Activated T-cell treated with anti-CD3 and anti-CD28 coated beads, Interleukin-2, amount 50 U/mL, for 1 hour (primary cell): ENCODE results near the gene NPPB.
"Not testable (repeated sequence)": the region's sequence is repeated elsewhere in the genome, so short reads cannot be mapped to it uniquely, and the experiment has no call there.

Experiments
- DNase-seq: peaks from one replicate; pipeline ENCODE4 v3.0.0-alpha.2; 2020

NPPB gene

DNA sequence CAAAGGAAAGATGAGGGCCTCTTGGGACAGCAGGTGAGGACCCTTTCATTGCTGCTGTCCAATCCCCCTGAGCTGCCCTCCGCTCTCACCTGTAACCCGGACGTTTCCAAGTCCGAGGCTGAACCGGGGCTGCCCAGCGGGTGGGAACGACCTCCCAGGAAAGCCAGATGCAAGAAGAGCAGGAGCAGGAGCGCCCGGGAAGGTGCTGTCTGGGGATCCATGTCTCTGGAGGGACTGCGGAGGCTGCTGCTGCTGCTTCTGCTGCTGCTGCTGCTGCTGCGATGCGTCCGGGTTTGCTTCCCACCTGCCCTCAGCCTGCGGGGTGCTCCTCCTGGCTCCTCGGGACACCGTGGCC is at the start of gene NPPB:
NPPB (minus strand) TSS at position 333 of the 355 bp plus-strand sequence; CDS start at position 221, 112 bp downstream.
- no peak for DNase-seq

DNA sequence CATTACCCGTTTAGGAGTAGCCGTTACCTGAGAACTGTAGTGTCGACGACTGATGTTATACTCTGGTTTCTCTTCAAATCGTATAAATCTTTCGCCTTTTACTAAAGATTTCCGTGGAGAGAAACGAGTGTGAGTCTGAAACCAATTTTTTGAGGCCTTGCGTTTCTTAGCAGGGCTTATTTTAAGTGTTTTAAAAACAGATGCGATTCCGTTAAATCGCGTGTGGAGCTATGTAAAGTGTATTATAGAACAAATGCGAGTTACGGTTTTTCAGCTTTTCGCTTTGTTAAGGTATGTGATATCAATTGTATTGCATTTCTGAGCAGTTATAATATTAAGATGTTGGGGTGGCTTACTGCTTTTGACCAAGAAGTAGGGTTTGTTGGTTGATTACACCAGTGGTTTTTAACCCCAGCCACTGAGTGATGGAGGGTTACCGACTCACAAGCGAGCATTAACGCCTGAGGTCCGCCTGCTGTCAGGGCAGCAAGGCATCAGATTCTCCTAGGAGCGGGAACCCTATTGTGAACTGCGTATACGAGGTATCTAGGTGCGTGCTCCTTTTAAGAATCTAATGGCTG is 49.4 kb upstream of the NPPB start:
- no peak for DNase-seq

DNA sequence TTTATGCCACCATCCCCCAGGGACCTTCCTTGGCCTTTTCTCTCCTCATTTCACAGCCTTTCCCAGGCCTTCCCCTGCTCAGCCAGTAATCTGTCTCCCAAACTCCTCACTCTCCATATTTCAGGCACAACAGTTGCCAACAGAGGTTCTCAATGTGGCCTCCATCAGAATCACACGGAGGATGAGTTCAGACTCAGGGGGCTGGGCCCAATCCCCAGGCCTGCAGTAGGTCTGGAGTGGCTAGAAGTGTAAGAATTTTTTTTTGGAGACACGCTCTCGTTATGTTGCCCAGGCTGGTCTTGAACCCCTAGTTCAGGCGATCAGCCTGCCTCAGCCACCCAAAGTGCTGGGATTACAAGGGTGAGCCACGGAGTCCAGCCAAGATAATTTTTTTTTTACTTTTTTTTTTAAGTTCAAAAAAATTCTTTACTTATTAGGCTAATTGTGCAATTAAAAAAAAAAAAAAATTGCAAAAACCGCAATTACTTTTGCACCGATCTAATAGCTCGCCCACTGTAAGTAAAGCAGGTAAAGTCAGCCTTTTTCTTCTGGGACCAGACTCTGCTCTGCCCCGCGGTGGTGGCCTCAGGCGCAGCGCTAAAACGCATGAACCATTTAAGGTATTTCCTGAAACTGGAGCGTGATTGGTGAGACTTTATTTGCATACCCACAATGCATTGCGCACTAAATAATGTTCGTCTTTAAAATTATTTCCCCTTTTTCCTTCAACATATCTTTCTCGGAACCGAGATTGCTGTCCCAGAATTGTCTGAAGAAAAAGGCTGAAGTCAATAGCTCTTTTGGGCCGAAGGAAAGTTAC is 48.7 kb upstream of the NPPB start:
- DNase-seq, result peak; percentile 93

DNA sequence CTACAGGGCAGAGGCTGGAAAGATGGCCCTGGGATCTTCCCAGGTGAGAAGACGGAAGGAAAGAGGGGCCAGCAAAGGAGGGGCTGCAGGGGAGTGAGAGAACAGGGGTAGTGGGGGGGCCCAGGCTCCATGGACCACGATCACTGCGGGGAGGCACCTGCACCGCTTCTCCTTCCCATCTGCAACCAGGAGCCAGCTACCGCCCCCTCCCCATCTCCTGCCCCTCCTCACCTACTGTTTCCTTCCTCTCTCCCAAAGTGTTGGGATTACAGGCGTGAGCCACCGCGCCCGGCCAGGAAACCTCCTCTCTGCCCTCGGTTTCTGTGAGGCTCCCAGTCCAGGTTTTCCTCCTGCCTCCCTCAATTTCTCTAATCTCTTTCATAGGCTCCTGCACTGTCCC is 48.1 kb upstream of the NPPB start:
- no peak for DNase-seq

DNA sequence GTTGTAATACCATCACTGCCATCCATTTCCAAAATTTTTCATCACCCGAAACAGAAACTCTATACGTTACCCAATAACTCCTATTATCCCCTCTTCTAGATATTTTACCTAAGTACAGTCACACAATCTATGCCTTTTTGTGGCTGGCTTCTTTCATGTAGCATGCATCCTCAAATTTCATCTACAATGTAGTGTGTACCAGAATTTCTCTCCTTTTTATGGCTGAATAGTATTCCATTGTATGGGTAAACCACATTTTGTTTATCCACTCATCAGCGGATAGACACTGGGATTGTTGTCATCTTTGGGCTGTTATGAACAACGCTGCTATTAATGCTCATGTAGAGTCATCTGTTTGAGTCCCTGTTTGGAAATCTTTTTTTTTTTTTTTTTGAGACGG is 46.2 kb upstream of the NPPB start:
- no peak for DNase-seq

DNA sequence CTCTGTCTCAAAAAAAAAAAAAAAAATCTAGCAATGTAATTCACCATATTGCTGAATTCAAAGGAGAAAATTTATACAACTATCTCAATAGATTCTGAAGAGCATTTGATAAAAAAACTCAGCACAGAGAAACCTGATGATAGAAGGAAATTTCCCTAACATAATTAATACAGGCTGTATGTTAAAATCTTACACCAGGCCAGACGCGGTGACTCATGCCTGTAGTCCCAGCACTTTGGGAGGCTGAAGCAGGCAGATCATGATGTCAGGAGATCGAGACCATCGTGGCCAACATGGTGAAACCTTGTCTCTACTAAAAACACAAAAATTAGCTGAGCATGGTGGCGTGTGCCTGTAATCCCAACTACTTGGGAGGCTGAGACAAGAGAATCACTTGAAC is 45.4 kb upstream of the NPPB start:
- not testable (repeated sequence) for DNase-seq

DNA sequence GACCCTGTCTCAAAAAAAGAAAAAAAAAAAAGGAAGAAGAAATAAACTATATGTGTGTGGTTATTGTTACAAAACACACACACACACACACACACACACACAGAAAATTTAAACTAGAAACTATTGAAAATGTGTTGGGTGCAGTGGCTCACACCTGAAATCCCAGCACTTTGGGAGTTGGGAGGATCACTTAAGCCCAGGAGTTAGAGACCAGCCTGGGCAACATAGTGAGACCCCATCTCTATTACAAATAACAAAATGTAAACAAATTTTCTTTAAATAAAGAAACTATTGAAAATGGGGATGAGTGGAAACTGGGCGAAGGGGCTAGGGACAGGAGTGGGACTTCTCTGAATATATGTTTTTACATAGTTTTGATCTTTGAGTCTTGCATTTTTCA is 44.5 kb upstream of the NPPB start:
- DNase-seq, result no peak

DNA sequence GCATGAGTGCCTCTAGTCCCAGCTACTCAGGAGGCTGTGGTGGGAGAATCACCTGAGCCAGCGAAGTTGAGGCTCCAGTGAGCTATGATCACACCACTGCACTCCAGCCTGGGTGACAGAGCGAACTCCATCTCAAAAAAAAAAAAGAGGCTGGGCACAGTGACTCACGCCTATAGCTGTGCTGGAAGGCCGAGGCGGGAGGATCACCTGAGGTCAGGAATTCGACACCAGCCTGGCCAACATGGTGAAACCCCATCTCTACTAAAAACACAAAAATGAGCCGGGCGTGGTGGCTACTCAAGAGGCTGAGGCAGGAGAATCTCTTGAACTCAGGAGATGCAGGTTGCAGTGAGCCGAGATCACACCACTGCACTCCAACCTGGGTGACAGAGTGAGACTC is 42.7 kb upstream of the NPPB start:
- not testable (repeated sequence) for DNase-seq

DNA sequence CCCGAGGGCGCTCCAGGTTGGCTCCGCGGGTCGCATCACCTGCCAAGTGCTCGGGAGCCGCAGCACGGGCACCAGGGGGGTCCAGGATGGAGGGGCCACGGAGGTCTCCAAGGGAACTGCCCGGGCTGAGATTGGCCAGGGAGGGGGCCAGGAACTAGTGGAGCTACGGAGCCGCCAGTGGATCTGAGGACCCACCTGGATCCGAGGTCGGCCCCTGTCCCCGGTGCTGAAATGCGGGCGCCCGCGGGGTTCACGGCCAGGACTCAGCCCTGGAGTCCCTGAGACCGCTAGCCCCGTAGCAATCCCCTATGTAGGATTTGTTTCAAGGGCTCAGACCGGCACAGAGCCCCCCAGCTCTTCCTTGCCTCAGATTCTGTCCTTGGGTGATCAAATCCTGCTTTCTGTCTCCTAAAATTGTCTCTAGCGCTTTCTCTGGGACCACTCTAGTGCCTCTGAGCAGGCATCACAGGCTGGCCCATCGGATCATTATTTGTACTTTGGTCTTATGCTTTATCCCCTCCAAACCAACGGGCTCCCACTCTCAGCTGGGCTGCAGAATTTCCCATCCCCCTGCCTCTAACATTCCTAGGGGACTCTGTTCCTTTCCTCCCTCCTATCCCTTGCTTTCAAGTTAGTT is 40.2 kb upstream of the NPPB start:
- DNase-seq, result peak; percentile 37

DNA sequence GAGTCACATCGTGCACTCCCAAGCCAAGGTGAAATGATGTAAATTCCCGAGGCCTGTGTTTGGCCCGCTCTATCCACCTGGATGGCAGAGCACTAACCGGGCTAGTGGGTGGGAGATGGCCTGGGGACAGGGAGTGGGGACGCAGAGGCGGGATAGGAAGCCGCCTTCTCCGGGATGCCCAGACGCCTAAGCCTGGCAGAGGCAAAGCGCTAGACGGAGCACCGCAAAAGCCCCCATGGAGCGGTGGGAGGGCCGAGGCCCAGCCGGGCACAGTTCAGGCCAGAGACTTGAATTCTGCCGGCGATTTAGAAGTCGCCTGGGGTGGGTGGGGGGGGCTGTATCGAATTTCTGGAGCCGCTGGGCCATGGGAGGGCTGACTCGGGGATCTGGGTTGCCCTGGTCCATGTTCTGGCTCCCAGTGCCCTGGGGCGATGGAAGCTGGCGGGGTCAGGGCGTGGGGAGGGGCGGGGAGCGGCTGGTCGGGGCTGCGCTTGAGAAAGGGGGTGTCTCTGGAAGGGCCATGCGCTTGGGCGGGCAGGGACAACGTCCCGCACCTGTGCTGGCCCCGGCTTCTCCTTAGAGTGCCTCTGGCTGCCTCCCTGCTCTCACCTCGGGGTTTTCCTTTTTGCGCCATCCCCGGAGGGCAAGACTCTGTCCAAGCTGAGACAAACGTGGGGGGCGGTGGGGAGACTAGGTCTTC is 39.5 kb upstream of the NPPB start:
- DNase-seq, result no peak

DNA sequence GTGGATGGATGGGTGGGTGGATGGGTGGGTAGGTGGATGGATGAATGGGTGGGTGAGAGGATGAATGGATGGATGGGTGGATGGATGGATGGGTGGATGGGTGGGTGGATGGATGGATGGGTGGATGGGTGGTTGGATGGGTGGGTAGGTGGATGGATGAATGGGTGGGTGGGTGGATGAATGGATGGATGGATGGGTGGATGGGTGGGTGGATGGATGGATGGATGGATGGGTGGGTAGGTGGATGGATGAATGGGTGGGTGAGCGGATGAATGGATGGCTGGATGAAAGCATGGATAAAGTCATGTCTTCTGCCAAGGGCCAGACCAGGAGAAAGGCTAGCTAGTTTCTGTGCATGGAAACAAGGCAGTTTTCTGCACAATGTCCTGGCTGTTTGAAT is 35.8 kb upstream of the NPPB start:
- DNase-seq, result not testable (repeated sequence)

DNA sequence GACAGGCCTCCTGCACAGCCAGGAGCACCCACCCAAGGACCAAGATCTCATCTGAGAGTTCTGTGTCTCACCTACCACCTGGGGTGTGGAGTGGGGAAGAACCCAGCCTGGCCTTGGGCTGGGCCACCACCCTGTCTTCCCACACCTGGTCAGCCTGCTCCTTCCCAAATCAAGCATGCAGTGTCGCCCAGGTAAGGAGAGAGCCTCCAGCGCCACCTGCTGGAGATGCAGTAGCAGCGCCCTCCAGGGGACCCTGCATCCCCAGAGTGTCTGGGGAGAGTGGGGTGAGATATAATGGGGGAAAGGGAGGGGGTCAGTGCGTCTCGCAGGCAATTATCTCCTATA is 35.1 kb upstream of the NPPB start:
- peak; percentile 74 for DNase-seq

DNA sequence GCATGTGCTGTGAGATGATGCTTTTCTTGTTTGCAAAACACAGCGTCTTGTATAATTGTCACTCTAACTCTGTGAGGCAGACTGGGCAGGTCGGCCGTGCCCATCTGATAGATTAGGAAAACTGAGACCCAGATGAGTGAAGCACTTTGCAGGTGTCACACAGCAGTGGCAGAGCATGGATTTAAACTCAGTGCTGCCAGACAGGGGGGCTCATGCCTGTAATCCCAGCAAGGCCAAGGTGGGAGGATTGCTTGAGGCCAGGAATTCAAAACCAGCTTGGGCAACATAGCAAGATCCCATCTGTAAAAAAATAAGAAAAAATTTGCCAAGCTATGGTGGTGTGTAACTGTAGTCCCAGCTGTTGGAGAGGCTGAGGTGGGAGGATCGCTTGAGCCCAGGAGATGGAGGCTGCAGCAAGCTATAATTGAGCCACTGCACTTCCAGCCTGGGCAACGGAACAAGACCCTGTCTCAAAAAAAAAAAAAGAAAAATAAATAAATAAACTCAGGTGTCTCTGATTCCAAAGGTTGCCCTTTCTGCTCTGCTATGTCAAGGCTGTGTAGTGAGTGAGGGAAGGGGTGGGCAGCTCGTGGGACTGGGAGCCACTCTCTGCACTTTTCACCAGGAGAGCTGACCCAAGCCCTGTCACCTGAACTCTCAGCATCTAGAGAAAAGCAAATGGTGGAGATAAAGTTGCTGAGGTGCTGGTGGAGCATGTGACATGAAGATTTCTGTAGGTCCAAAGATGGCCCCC is 32.9 kb upstream of the NPPB start:
- DNase-seq, result no peak

DNA sequence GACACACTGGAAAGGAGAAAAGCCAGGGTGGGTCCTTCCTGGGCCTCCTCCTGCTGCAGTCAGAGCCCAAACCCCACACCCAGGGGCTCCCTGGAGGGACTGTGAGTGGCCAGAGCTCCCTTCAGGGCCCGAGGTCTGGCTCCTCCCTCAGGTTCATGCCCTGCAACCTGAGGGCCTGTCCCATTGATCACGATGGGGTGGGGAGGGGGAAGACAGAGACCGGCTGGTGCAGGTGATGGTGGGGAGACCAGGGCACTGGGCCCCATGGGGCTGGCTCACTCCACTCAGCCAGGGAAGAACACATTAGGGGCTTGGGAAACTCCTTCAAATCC is 30.1 kb upstream of the NPPB start:
- DNase-seq, result no peak

DNA sequence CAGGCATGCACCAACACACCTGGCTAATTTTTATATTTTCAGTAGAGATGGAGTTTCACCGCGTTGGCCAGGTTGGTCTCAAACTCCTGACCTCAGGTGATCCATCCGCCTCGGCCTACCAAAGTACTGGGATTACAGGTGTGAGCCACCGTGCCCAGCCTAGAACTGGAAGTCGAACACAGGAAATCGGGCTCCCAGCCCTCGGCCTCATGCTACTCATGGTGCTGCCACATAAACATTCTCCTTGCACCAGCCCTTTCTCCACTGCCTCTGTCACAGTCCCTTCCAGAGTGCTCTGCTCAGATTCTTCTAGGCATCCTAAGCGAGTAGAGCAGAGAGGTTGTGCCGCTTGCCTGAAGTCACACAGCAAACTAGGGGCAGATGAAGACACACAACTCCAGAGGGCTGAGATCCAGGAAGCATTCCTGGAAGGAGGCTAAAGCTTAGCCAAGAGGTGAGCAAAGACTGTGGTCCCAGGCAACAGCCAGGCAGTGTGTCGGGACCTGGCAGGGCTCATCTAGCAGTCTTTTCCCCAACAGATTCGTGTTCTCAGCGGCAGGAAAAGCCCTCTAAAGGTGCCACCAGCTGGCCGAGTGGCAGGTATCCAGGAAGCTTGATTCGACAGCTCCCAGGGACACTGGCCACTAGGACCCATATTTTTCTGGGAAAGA is 29.6 kb upstream of the NPPB start:
- no peak for DNase-seq

DNA sequence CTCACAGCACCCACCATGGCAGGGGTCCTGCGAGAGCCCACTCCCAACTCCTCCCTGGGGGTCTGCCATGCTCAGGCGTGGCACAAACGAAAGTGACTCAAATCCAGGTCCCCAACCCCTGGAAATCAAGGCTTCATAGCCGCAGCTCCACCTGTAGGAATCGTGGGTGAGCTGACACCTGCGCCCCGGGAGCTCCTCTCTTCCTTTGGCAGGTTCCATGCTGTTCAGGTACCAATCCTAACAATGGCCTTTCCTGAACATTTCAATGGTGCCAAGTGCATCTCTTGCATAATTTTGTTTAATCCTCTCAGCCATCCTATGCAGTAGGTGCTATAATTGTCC is 28.9 kb upstream of the NPPB start:
- no peak for DNase-seq

DNA sequence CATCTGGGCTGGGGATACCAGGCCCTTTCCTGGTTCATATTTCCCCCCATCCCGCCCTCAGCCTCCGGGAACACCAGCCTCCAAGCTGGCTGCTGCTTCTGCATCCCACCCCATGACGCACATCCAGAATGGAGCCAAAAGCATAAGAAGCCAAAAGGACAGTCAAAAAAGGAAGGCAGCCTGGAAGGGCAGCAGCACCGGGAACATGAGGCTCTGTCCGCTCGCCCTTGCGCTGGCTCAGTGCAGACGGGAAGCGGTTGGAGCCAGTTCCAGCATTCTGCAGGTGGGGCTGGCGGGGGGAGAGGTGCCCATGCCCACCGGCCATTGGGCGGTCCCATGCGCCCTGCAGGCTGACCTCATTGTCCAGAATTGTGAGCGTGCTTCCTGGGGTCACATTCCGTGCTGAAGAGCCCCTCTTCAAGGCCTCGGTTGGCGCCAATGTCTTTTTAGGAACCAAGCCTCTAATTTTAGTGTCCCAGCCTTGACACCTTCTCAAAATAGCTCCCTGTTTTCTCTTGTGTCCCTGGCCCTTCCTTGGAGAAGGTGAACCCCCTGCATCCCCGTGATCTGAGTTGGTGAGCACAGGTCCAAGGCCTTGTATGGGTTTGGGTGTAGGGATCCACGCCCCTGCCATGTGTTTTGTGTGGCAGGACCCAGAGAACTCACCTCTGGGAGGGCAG is 28.4 kb upstream of the NPPB start:
- DNase-seq, result no peak

DNA sequence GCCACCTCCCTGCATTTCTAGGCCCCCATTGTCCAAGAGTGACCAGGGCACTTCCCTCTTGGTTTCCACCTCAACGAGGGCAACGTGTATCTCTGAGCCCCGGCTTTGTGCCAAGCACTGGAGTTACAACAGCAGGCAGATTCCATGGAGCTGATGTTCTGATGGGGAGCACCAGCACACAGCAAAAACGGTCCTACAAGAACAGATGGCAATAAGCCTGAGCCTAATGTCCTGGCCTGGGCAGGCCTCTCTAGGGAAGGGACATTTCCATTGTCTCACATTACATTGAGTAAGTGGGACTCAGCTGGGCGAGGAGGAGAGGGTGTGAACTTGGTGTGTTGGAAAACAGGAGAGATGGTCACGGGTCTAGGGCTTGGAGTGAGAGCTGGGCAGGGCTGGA is 27.2 kb upstream of the NPPB start:
- DNase-seq, result no peak

DNA sequence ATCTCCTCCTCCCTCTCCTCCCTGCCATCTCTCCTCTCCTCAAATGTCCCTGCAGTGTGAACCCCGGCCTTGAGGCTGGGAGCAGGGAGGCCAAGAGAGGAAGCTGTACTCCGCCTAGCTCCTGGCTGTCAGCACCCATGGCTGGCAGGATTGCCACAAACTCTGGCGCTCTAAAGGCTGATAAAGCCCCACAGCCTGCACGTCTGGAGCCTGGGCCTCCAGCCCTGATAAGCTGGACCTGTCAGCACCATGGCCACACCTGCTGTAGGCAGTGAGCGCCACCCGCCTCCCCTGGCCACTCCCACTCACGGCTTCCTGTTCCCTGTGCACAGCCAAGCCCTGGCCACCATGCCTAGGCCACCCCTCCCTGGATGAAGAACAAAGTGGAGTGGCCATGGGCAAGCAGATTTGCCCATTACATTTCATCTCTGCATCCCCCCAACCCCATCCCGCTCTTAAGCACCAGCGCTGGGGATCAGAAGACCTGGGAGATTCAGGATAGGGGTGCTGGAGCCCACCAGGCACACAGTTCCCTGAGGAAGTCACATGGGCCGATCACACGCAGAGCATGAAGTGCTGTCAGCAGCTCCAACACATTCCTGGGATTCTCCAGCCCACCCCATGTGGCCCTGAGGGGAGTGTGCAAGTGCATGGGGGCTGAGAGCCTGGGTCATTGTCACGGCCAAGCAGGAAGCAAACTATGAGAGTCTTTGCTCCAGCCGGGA is 24.2 kb upstream of the NPPB start:
- DNase-seq, result no peak

DNA sequence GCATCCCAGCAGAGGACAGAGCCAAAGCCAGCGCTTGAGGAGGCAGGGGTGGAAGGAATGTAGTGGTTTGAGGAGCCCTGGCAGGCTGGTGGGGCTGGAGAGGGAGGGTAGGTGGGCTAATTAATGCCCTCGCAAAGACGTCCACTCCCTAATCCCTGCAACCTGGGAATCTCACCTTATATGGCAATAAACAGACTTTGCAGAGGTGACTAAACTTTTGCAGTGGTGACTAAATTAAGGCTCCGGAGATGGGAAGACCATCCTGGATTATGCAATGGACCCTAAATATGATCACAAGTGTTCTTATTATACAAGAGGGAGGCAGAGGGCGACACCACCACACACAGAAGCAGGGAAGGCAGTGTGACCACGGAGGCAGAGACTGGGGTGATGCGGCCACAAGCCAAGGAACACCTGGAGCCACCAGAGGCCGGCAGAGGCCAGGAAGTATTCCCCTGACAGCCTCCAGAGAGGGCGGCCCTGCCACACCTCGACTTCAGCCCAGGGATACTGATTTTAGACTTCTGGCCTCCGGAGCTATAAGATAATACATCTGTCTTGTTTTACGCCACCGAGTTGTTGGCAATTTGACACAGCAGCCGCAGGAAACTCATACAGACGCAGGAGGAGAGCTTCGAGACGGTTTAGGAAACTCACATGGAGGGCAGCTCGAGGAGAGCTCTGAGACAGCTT is 23.1 kb upstream of the NPPB start:
- DNase-seq, result no peak
